HG02852 (cell line): ENCODE measurements around the gene ADAMTS17.

Experiments used
- ATAC-seq: cut with Tn5 transposase; IDR thresholded peaks from one replicate; pipeline ENCODE4 v1.9.1; 2021; ENCODE audit warnings: mild to moderate bottlenecking, moderate library complexity; ENCODE audit not compliant: unreplicated experiment

The ADAMTS17 gene

GRCh38 chr15:99962006-99962561 is 379.7 kb downstream of the ADAMTS17 start:
- ATAC-seq = no peak

- ATAC-seq = no peak
These were observed 380.7 kb downstream of the ADAMTS17 start for GRCh38 chr15:99961011-99961441.

DNA sequence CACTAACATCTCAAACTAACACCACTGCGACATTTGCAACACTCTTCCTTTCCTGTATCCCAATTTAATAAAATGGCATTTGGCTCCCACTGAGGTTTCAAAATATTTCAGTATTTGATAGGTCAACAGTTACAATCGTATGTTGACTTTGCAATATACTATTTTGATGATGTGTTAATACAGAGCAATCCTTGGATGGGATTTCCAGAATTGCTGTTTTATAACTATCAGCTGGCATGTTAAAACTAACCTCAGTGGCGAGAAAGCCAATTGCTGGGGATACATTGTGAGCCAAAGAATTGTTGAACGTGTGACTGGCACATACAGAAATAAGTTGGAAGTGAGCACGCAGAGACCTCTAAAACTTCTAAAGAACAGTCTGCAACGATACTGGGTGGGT is 382.4 kb downstream of the ADAMTS17 start:
- no peak for ATAC-seq

DNA sequence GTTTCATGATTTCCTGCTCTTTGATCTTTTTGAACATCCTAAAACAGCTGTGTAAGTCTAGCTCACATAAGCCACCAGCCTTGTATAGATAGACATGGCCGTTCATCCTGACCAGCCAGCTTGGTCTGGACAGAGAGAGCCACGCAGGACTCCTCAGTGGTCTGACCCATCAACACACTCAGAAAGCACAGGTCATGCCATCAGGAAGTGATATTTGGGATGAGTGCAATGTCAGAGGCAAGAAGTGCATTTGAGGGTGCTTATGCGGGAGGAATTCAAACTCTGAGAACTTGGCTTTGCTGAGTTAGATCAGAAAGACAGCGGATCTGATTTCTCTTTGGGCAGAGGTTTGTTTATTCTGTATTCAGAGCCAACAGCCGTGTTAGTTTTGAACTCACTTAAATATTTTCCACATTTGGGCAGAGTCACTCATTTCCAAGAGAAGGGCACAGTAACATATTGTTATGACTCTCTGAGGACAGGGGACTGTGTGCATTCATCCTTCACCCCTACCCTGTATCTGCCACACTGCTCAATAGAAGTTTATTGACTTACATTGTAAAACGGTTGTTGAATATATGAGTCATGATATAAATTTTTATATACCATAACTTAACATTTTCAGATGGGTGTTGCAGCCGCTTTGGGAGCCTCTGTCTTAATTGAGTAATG is 383.2 kb downstream of the ADAMTS17 start:
- ATAC-seq = no peak

DNA sequence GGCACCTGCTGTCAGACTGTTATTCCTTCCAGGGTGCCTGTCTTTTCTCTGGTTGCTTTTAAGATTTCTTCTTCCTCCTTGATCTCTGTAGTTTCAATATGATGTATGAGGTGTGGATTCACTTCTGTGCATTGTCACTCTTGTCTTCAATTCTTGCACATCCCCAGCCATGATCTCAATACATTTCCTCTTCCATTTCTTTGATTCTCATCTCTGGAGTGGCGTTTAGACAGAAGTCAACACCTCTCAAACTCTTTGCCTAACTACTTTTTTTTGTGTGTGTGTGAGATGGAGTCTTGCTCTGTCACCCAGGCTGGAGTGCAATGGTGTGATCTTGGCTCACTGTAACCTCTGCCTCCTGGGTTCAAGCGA is 384.1 kb downstream of the ADAMTS17 start:
- no peak for ATAC-seq

GRCh38 chr15:99956820-99957641 is 384.7 kb downstream of the ADAMTS17 start:
- no peak for ATAC-seq

- ATAC-seq = no peak
These were observed 385.6 kb downstream of the ADAMTS17 start for GRCh38 chr15:99956022-99956775.

GRCh38 chr15:99955532-99955931 is 386.2 kb downstream of the ADAMTS17 start:
- ATAC-seq = no peak

GRCh38 chr15:99955181-99955525 is 386.6 kb downstream of the ADAMTS17 start:
- no peak for ATAC-seq

DNA sequence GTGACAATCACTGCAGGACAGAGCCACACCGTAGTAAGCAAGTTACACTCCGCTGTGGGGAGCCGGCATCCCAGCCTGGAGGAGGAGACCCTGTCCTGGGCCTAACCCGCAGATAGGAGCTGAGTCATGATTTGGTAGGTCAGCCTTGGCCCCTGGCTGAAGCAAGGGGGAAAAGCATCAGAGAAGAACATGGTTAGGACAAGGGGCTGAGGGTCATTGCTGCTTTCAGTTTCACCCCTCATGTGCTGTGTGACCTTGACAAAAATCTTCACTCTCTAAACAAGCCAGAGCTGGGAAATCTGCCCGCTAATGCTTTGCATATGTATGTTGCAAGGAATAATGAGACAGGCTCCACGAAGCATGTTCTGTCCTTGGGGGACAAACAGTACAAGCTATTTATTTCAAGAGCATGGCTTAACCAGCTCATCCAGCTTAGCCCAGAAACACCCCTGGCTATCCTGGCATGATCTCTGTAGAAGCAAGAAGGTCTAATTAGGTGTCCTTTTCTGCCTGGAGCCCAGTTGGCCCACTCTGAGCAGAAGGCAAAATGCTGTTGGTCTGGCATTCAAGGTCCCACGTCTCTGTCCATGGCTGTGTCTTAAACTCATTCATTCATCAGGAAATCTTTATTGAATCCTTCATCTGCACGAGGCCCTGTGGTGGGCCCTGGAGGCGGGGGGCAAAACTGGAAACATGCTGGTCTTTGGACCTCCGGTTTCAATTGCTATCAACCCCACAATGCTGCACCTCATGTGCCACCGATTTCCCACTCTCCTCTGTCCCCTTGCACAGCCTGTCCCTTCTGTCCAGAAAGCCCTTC is 387.2 kb downstream of the ADAMTS17 start:
- no peak for ATAC-seq

- no peak for ATAC-seq
These were observed 387.9 kb downstream of the ADAMTS17 start for GRCh38 chr15:99953886-99954285.

- no peak for ATAC-seq
These were observed 390.3 kb downstream of the ADAMTS17 start for GRCh38 chr15:99951511-99951910.

GRCh38 chr15:99944131-99944530 is 397.6 kb downstream of the ADAMTS17 start:
- ATAC-seq = no peak

DNA sequence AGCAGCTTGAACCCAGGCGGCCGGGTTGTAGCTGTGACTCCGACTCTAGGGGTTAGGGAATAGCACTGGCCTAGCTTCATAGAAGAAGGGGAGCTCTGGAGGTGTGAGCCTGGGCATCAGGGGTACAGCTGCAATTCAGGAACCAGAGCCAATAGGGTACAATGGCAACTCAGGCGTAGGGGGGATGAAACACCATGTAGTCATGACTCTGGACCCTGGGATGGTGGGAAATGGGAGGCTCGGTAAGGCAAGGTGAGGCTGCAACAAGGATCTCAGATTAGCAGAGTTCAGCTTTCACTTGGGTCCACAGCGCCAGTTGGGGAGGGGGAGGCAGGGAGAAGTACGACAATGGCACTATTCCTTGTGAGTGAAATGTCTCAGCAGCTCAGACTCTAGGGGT is 398.3 kb downstream of the ADAMTS17 start:
- no peak for ATAC-seq

DNA sequence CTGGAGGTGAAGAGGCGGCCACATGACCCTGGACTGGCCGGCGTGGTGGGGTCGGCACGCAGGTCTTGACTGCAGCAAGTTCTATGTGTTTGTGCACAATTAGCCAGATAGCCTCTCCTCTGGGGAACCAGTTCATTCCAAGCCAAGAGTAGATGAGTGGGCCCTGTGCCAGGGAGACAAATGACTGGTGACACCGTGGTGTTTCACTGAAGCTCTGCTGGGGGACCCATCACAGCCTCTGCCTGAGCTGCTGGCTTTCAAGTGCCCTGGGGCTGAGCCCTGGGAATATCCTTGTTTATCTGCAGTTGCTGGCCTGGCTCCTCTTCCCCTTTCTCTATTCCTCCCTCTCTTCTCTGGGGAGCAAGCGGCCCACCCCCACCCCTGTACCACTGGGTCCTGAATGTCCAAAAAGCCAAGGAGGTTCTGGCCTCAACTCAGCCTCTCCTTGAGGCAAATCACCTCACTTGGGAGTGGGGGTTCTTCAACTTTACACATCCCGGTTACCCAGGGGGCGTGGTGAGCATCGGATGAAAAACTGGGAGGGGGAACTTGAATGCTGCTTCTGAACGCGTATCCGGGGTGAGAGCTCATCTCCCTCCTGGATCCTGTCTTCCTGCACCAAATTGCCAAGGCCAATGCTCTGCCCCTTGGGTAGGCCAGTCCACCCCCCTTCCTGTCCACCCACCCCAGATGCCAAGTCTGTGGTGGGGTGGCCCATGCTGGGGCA is 408.9 kb downstream of the ADAMTS17 start:
- ATAC-seq = no peak

DNA sequence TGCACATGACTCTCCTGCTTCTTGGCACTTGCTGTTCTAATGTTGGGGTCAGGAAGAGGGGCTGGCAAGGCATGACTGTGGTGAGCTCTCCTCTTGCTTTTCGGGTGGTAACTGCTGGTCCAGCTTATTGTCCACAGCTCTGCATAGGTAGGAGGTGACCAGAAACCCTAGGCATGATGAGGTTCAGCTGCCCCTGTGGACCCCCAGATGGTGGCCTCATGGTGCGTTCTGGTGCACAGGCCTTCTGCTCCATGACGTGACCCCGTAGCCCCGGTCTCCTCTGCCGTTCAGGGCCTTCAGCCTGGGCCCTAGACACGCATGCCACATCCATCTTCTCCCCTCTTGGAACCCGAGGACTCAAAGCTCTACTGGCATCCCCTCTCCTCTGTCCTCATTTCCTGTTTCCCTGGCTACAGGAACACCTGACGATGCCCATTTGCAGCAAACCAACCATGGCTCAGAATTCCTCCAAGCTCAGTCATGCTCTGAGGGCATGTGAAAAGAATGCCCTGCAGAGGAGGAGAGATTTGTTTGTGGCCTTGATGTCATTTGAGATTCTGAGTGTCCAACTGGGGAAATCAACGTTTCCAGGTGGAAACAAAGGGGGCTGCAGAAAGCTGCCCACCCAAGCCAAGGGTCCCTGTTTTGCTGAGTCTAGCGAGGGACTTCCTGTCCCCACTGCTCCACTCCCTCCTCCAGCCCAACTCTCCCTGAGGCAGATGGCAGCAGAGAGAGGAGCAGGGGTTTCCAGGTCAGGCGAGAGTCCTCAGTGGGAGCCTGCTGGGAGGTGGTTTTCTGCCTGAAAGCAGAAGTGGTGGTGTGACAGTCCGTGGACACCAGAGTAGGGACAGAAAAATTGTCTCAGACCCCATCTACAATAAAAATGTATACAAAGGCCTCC is 409.8 kb downstream of the ADAMTS17 start:
- no peak for ATAC-seq

DNA sequence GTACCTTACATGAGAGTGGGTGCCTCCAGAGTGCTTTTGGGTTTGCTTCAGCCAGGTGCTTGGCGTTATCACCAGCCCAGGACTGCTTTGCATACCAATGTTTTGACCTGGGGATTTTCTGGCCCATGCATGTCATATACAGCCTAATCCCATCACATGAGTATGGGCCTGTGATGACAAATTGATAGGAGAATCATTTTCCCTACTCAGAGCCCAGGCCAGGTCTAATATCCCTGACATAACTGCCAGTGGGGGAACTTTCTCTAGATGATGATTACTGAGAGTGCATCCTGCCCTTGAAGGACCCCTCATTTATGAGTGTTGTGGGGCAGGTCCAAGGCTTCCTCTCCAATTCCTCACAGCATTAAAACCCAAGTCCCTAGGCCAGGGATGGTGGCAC is 411.1 kb downstream of the ADAMTS17 start:
- ATAC-seq = no peak

DNA sequence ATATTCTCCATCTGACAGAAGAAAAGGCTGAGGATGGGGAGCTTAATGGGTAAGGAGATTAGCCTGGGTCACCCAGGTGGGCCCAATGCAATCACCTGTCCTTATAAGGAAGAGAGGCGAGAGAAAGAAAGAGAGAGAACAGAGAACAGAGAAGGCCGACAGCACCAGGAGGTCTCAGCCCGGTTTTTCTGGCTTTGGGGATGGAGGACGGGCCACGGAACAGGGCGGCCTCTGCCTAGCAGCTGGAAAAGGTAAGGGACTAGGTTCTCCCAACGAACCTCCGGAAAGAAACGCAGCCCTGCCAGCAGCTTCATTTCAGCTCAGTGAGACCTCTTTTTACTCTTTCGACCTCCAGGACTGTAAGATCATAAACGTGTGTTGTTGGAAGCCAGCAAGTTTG is 412.5 kb downstream of the ADAMTS17 start:
- no peak for ATAC-seq

DNA sequence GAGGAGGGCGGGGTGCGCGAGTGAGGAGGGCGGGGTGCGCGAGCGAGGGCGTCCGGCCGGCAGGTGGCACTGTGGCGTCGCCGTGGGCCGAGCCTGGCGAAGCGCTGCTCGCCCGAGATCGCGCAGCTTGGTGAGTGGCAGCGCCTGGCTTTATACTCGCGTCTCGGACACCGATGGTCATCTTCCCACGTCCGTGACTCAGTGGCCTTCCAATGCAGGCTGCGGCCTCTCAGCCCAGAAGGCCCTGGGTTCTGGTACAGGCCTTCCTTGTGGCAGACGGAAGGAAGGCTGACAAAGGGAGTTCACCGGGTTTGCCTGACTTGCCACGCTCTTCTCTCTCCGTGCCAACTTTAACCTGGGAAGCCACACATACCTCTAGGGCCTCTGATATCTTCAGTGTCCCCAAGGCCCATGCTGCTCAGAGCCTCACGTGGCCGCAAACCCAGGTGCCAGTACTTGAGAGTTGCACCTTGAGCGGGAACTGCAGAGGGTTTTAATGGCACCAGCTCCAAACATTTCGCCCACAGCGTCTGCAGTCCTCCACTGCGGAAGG is 413.3 kb downstream of the ADAMTS17 start:
- ATAC-seq = peak; percentile 90
